Endothelial cell of umbilical vein (primary cell): ENCODE data around the gene PDHB. TPM values are rescaled to one million over a fixed set of nuclear protein-coding genes. Genes with fewer than 3 reads are reported as not detected.
A peak's percentile ranks its signal among the peaks of the same experiment; 100 is the strongest.

ENCODE experiments used
- BruUV-seq: library from RNA; stranded (reverse); fragments of 400-500 nt; replicated peaks from 2 replicates; lab custom pipeline; 2021; lab: Mats Ljungman, UMichigan
- CTCF ChIA-PET: fragments of 300-600, 350-600 bp; sonication (Branson Sonifier 250); formaldehyde crosslinking; loops from one replicate; lab custom pipeline; 2021; ENCODE audit warnings: antibody characterized with exemption, inconsistent platforms; lab: Charles Lee
- POLR2A ChIA-PET: fragments of 300-600, 350-600 bp; sonication (Branson Sonifier 250); formaldehyde crosslinking; loops from one replicate; lab custom pipeline; 2021; ENCODE audit warnings: antibody characterized with exemption, inconsistent platforms; lab: Charles Lee
- DNase-seq: peaks from one replicate; pipeline ENCODE4 v3.0.0-alpha.2; 2011; ENCODE audit warnings: low read depth, low spot score
- FAIRE-seq: peaks from 2 replicates; lab custom pipeline; 2011; peaks lifted over from hg19 to GRCh38; lab: Jason Lieb, UNC
- H2AFZ ChIP-seq: 2 replicates; pipeline ENCODE4 v1.6.0; 2012; ENCODE audit warnings: low read depth, low read length, control low read depth, inconsistent platforms
- H3K27ac ChIP-seq: 2 replicates; pipeline ENCODE4 v1.5.1; 2011; ENCODE audit warnings: low read depth, mild to moderate bottlenecking, control low read depth, low read length, moderate library complexity; ENCODE audit not compliant: insufficient read depth
- H3K27me3 ChIP-seq, 2 experiments: 2 replicates each; pipeline versions ENCODE4 v1.6.0 to v1.6.1; 2011; ENCODE audit warnings: low read length in 2 of 2, mixed read lengths in 1 of 2; ENCODE audit not compliant: control insufficient read depth in 2 of 2, insufficient read depth in 2 of 2
- H3K36me3 ChIP-seq, 2 experiments: 2 replicates in 1 of 2; 3 replicates in 1 of 2; pipeline ENCODE4 v1.5.1; 2011; ENCODE audit warnings: low read length in 2 of 2, mild to moderate bottlenecking in 1 of 2, moderate library complexity in 1 of 2; ENCODE audit not compliant: control insufficient read depth in 2 of 2, insufficient read depth in 2 of 2; ENCODE audit errors: extremely low read depth in 1 of 2
- H3K4me1 ChIP-seq: 3 replicates; pipeline ENCODE4 v1.5.1; 2011; ENCODE audit warnings: mild to moderate bottlenecking, low read length; ENCODE audit not compliant: control insufficient read depth, insufficient read depth; ENCODE audit errors: extremely low read depth
- H3K4me2 ChIP-seq: 2 replicates; pipeline ENCODE4 v1.6.1; 2011; ENCODE audit warnings: low read length, control low read depth, mixed read lengths; ENCODE audit not compliant: insufficient read depth
- H3K4me3 ChIP-seq, 3 experiments: fragments of 200-600 bp in 1 of 3; sonication (generic), shearing (Covaris generic) in 1 of 3; replicated peaks in 1 of 3; 2 replicates each; pipeline ENCODE4 v1.5.1; 2011 to 2016; ENCODE audit warnings: control low read depth in 3 of 3, low read length in 3 of 3, mild to moderate bottlenecking in 2 of 3, inconsistent platforms in 1 of 3, low read depth in 1 of 3, moderate library complexity in 1 of 3; ENCODE audit not compliant: insufficient read depth in 1 of 3
- H3K79me2 ChIP-seq: 2 replicates; pipeline ENCODE4 v1.6.0; 2012; ENCODE audit warnings: low read length, inconsistent platforms; ENCODE audit not compliant: control insufficient read depth, insufficient read depth
- H3K9ac ChIP-seq: replicated peaks from 2 replicates; pipeline ENCODE3; 2011; ENCODE audit warnings: low read length, control low read depth; ENCODE audit not compliant: insufficient read depth; ENCODE audit errors: extremely low read depth
- H3K9me1 ChIP-seq: replicated peaks from 3 replicates; pipeline ENCODE4 v1.6.0; 2011; ENCODE audit warnings: mild to moderate bottlenecking, low read length; ENCODE audit not compliant: control insufficient read depth, insufficient read depth; ENCODE audit errors: extremely low read depth
- H3K9me3 ChIP-seq: replicated peaks from 2 replicates; pipeline ENCODE4 v1.5.1; 2012; ENCODE audit warnings: low read length, inconsistent platforms; ENCODE audit not compliant: control insufficient read depth, insufficient read depth
- H4K20me1 ChIP-seq: replicated peaks from 2 replicates; pipeline ENCODE3; 2011; ENCODE audit warnings: mild to moderate bottlenecking, low read length; ENCODE audit not compliant: control insufficient read depth, insufficient read depth; ENCODE audit errors: extremely low read depth
- CTCF ChIP-seq, 2 donors: IDR thresholded peaks; 1 replicate in 1 of 2; 2 replicates in 1 of 2; pipeline ENCODE4 v1.5.1; 2011; ENCODE audit warnings: low read length in 2 of 2, mild to moderate bottlenecking in 2 of 2, moderate library complexity in 2 of 2, control low read depth in 1 of 2, inconsistent platforms in 1 of 2, low read depth in 1 of 2; ENCODE audit not compliant: insufficient read depth in 1 of 2; ENCODE audit errors: extremely low read depth in 1 of 2
- EZH2 ChIP-seq: IDR thresholded peaks from 2 replicates; pipeline ENCODE4 v1.6.1; 2012; ENCODE audit warnings: borderline replicate concordance, low read depth, mild to moderate bottlenecking, moderate library complexity, low read length, inconsistent platforms; ENCODE audit not compliant: severe bottlenecking
- FOS ChIP-seq: IDR thresholded peaks from 2 replicates; pipeline ENCODE4 v1.6.1; 2011; ENCODE audit warnings: mild to moderate bottlenecking, low read length, moderate library complexity, borderline replicate concordance; ENCODE audit not compliant: insufficient read depth
- GATA2 ChIP-seq: IDR thresholded peaks from 2 replicates; pipeline ENCODE4 v1.7.0; 2011; ENCODE audit warnings: low read depth, mild to moderate bottlenecking, moderate library complexity, mixed read lengths, low read length; ENCODE audit not compliant: insufficient read length, insufficient read depth
- JUN ChIP-seq: IDR thresholded peaks from 2 replicates; pipeline ENCODE4 v1.6.1; 2011; ENCODE audit warnings: borderline replicate concordance, low read depth; ENCODE audit not compliant: insufficient read length, insufficient read depth
- MAX ChIP-seq: IDR thresholded peaks from 2 replicates; pipeline ENCODE4 v1.6.1; 2011; ENCODE audit not compliant: insufficient read depth, insufficient read length
- MYC ChIP-seq: IDR thresholded peaks from one replicate; pipeline ENCODE4 v1.6.1; 2011; ENCODE audit warnings: mild to moderate bottlenecking, low read depth, low read length
- POLR2A ChIP-seq: IDR thresholded peaks from 2 replicates; pipeline ENCODE4 v1.6.1; 2012; ENCODE audit warnings: low read depth, mild to moderate bottlenecking, control low read depth, low read length
- POLR2AphosphoS5 ChIP-seq: IDR thresholded peaks from 2 replicates; pipeline ENCODE4 v1.6.1; 2012; ENCODE audit warnings: low read depth, mild to moderate bottlenecking, control low read depth, low read length, moderate library complexity; ENCODE audit not compliant: insufficient read depth
- dilution Hi-C: fragments of 300-500 bp; cut with MboI; formaldehyde crosslinking; loops from one replicate; pipeline ENCODE4 v1.15.0; 2019; ENCODE audit warnings: low sequenced_read_pairs; ENCODE audit not compliant: extremely low pct_ligation_motif_present
- intact Hi-C: fragments of 100-400 bp; cut with micrococcal nuclease; formaldehyde crosslinking; loops from one replicate; pipeline ENCODE4 v1.10.0; 2022
- polyA plus RNA-seq, 4 experiments: library from polyadenylated mRNA; depleted of rRNA in 3 of 4; stranded (reverse) in 3 of 4; unstranded in 1 of 4; fragments of >200 nt; gene quantifications; 2 replicates each; pipeline versions ENCODE4 v1.2.1 to v1.2.3, GENCODE V29; 2011 to 2012; ENCODE audit warnings: missing spikeins in 1 of 4
- total RNA-seq: library from RNA; stranded (reverse); gene quantifications from 2 replicates; pipeline ENCODE4 v1.2.3, GENCODE V29; 2021

PDHB gene
- total and polyA plus RNA-seq, 2 donors (not counting 3 experiments of a cell fraction or from before 2014, with no cell fraction given) = 50.8 to 60.8 TPM

DNA sequence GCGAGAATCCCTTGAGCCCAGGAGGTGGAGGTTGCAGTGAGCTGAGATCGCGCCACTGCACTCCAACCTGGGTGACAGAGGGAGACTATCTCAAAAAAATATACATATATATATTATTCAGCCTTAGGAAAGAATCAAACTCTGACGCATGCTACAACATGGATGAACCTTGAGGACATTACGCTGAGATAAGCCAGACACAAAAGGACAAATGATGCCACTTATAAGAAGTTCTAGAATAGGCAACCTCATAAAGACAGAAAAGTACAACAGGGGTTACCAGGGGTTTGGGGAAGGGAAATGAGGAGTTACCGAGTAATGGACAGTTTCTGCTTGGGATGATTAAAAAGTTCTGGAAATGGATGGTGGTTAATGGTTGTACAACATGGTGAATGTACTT, 727 bp downstream of the PDHB start:
- H3K9me1 ChIP-seq = no peaks in the 10 kb centered on the region
- POLR2A ChIA-PET = interaction anchor here (0.7 to 1.3 kb wide), 2 partner anchors 96 to 97 kb away, joined by 3 read pairs; no protein-coding TSS in a partner anchor
- H3K27me3 ChIP-seq = peaks cover 0 to 5% of the 10 kb centered on the region in 2 experiments
- H2AFZ ChIP-seq = peak overlapping the region; percentile 86
- peak overlapping the region; percentile 51 to 92 (median 85) for H3K4me3 ChIP-seq
- peaks cover 13% of the 10 kb centered on the region for H3K79me2 ChIP-seq
- H4K20me1 ChIP-seq = no peaks in the 10 kb centered on the region
- dilution Hi-C loops = no loop called here
- TSS peak; percentile 32 for BruUV-seq
- peak overlapping the region; percentile 87 for H3K4me2 ChIP-seq
- TF ChIP-seq GATA2 = no peak
- TF ChIP-seq MYC = no peak
- no peak for TF ChIP-seq CTCF (IDR thresholded peaks at IDR 0.05; ENCODE audit: extremely low read depth in 1 of 2, insufficient read depth in 1 of 2, low read depth in 1 of 2, low read length in 2 of 2)
- TF ChIP-seq POLR2AphosphoS5 = no peak
- TF ChIP-seq MAX = no peak
- no peak for TF ChIP-seq POLR2A
- TF ChIP-seq EZH2 = no peak
- TF ChIP-seq FOS = no peak
- TF ChIP-seq JUN = no peak
- H3K27ac ChIP-seq = peak overlapping the region; percentile 69
- H3K36me3 ChIP-seq = peaks cover 14% of the 10 kb centered on the region in 2 experiments
- FAIRE-seq (no peak), DNase-seq (no peak)
- CTCF ChIA-PET = interaction anchor here (0.9 to 1.6 kb wide), 6 partner anchors 18 to 127 kb away, joined by 3 to 6 read pairs (median 4); partner anchors contain the start of genes HTD2 and RPP14
- peak overlapping the region; percentile 73 for H3K9ac ChIP-seq
- peaks cover 5% of the 10 kb centered on the region for H3K4me1 ChIP-seq
- intact Hi-C loops = loop anchor here (1.0 to 5.0 kb wide), 3 partner anchors 58 to 101 kb away; partner anchors contain the start of gene PXK
- H3K9me3 ChIP-seq = no peaks in the 10 kb centered on the region
